Ishikawa (cell line): Measurements from ENCODE around the gene R3HDM2.

ENCODE experiments used
- CEBPB ChIP-seq: IDR thresholded peaks from 2 replicates; pipeline ENCODE4 v1.6.1; 2012
- CREB1 ChIP-seq: IDR thresholded peaks from 2 replicates; pipeline ENCODE4 v1.6.1; 2012; ENCODE audit warnings: low read depth
- EGR1 ChIP-seq: IDR thresholded peaks from 2 replicates; pipeline ENCODE4 v1.6.1; 2012
- EP300 ChIP-seq: IDR thresholded peaks from 2 replicates; pipeline ENCODE4 v1.6.1; 2012; ENCODE audit warnings: borderline replicate concordance
- FOXM1 ChIP-seq: IDR thresholded peaks from 2 replicates; pipeline ENCODE4 v1.6.1; 2012; ENCODE audit warnings: low read depth, borderline replicate concordance
- NFIC ChIP-seq: IDR thresholded peaks from 2 replicates; pipeline ENCODE4 v1.6.1; 2012
- TAF1 ChIP-seq: IDR thresholded peaks from 2 replicates; pipeline ENCODE4 v1.6.1; 2012; ENCODE audit warnings: low read depth, mild to moderate bottlenecking
- TCF12 ChIP-seq: IDR thresholded peaks from 2 replicates; pipeline ENCODE4 v1.6.1; 2012; ENCODE audit warnings: low read depth
- TEAD4 ChIP-seq: IDR thresholded peaks from 2 replicates; pipeline ENCODE4 v1.6.1; 2012
- YY1 ChIP-seq: IDR thresholded peaks from 2 replicates; pipeline ENCODE4 v1.6.1; 2012; ENCODE audit warnings: low read depth
- ZBTB7A ChIP-seq: IDR thresholded peaks from 2 replicates; pipeline ENCODE4 v1.6.1; 2012; ENCODE audit warnings: low read depth
- TF ChIP-seq, protein P1 (sequence below): IDR thresholded peaks from 2 replicates; pipeline ENCODE4 v1.6.1; 2012
- TF ChIP-seq, protein P2 (sequence below): IDR thresholded peaks from 2 replicates; pipeline ENCODE4 v1.6.1; 2012; ENCODE audit warnings: low read depth, mild to moderate bottlenecking
- TF ChIP-seq, protein P3 (sequence below): IDR thresholded peaks from 2 replicates; pipeline ENCODE4 v1.6.1; 2012

R3HDM2 gene

DNA sequence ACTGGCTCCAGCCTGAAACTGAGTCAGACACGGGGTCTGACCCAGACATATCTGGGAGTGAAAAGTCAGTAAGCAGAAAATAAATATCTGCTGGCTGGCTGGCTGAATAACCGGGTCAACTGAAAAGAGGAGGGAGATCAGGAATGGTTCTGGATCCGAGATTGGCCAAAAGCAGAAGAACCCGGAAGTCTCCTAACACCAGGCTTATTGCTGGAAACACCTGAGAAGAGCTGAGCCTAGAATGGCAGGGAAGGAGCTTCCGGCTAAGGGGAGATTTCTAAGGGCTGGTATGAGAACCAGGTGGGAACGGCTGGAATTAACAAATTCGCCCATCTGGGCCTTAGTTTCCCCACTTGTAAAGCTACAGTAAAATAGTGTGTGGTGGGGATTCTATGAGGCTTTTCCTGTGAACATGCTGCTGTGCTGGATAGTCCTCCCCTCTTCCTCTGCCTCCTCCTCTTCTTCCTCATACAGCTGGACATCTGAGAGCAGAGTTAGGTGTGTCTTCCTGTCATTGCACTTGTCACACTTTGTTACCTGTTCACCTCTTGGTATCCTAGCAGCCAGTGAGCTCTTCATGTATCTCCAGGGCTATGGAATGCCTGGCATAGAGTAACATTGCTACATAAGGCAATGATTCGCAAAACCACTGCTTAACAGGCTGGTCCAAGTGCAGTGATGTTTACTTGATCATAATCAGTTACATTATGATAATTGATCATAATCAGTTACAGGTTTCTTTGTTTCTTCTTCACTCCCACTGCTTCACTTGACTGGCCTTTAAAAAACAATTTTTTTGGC, 203.3 kb downstream of the R3HDM2 start:
- TF ChIP-seq ZBTB7A (no peak), CEBPB (no peak), YY1 (no peak), TAF1 (no peak), FOXM1 (no peak)
- TF ChIP-seq, protein P1, sequence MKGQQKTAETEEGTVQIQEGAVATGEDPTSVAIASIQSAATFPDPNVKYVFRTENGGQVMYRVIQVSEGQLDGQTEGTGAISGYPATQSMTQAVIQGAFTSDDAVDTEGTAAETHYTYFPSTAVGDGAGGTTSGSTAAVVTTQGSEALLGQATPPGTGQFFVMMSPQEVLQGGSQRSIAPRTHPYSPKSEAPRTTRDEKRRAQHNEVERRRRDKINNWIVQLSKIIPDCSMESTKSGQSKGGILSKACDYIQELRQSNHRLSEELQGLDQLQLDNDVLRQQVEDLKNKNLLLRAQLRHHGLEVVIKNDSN, result no peak

GRCh38 chr12:57226588-57227314, 204.1 kb downstream of the R3HDM2 start:
- TF ChIP-seq NFIC, result no peak
- TF ChIP-seq CREB1, result no peak

DNA sequence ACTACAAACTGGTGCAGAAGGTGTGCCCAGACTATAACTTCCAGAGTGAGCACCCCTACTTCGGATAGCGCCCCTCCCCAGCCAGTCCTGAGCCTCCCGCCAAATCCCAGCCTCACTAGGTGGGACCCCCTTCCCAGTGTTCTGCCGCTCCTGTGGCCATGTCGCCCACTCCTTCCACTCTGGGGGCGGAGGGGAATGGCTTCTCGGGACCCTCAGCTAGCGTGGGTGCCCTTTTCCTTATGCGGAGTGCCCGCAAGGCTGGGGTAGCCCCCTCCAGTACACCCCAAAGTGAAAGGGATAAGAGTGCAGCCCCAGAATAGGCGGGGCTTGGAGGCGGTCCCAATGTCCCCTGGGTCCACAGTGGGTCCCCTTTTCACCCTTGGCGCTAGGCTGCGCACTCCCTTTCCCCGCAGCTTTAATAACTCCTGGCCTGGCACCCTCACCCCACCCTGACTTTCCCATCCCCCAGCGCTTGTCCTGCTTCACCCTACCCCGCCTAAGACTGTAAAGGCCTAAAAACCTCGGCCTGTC, 205.1 kb downstream of the R3HDM2 start:
- no peak for TF ChIP-seq TCF12
- TF ChIP-seq EP300, result no peak
- no peak for TF ChIP-seq CEBPB
- no peak for TF ChIP-seq NFIC
- no peak for TF ChIP-seq TAF1
- TF ChIP-seq FOXM1, result no peak
- no peak for TF ChIP-seq EGR1
- no peak for TF ChIP-seq CREB1
- no peak for TF ChIP-seq YY1
- TF ChIP-seq, protein P1, result no peak

DNA sequence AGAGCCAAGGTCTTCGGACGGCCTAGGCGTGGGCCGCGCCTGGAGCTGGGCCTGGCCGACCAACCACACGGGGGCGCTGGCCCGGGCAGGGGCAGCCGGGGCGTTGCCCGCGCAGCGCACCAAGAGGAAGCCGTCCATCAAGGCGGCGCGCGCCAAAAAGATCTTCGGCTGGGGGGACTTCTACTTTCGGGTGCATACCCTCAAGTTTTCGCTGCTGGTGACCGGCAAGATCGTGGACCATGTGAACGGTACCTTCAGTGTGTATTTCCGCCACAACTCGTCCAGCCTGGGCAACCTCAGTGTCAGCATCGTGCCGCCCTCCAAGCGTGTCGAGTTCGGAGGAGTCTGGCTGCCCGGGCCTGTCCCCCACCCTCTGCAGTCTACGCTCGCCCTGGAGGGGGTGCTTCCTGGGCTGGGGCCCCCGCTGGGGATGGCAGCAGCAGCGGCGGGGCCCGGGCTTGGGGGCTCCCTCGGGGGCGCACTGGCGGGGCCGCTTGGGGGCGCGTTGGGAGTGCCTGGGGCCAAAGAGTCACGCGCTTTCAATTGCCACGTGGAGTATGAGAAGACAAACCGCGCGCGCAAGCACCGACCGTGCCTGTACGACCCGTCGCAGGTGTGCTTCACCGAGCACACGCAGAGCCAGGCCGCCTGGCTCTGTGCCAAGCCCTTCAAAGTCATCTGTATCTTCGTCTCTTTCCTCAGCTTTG, 205.7 kb downstream of the R3HDM2 start:
- no peak for TF ChIP-seq TEAD4
- TF ChIP-seq TAF1, result no peak
- TF ChIP-seq NFIC, result peak; percentile 70
- no peak for TF ChIP-seq CEBPB
- TF ChIP-seq, protein P2, sequence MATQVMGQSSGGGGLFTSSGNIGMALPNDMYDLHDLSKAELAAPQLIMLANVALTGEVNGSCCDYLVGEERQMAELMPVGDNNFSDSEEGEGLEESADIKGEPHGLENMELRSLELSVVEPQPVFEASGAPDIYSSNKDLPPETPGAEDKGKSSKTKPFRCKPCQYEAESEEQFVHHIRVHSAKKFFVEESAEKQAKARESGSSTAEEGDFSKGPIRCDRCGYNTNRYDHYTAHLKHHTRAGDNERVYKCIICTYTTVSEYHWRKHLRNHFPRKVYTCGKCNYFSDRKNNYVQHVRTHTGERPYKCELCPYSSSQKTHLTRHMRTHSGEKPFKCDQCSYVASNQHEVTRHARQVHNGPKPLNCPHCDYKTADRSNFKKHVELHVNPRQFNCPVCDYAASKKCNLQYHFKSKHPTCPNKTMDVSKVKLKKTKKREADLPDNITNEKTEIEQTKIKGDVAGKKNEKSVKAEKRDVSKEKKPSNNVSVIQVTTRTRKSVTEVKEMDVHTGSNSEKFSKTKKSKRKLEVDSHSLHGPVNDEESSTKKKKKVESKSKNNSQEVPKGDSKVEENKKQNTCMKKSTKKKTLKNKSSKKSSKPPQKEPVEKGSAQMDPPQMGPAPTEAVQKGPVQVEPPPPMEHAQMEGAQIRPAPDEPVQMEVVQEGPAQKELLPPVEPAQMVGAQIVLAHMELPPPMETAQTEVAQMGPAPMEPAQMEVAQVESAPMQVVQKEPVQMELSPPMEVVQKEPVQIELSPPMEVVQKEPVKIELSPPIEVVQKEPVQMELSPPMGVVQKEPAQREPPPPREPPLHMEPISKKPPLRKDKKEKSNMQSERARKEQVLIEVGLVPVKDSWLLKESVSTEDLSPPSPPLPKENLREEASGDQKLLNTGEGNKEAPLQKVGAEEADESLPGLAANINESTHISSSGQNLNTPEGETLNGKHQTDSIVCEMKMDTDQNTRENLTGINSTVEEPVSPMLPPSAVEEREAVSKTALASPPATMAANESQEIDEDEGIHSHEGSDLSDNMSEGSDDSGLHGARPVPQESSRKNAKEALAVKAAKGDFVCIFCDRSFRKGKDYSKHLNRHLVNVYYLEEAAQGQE, result no peak

GRCh38 chr12:57224278-57224972, 206.4 kb downstream of the R3HDM2 start:
- no peak for TF ChIP-seq CREB1
- no peak for TF ChIP-seq ZBTB7A
- no peak for TF ChIP-seq TCF12
- TF ChIP-seq TAF1, result no peak
- TF ChIP-seq EGR1, result no peak
- TF ChIP-seq FOXM1, result no peak
- no peak for TF ChIP-seq EP300
- TF ChIP-seq CEBPB, result no peak
- TF ChIP-seq, protein P2, result no peak
- no peak for TF ChIP-seq TEAD4
- TF ChIP-seq, protein P3, sequence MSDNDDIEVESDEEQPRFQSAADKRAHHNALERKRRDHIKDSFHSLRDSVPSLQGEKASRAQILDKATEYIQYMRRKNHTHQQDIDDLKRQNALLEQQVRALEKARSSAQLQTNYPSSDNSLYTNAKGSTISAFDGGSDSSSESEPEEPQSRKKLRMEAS, result no peak
- TF ChIP-seq, protein P1, result no peak
